Panc1 (cell line): Measurements from ENCODE around the gene TMEM95. TPM values are rescaled to one million over a fixed set of nuclear protein-coding genes. Genes with fewer than 3 reads are reported as not detected.

Experiments
- ATAC-seq: fragments of 200-7000 bp; cut with Tn5 transposase; 2 replicates; pipeline ENCODE4 v1.9.1; 2020; ENCODE audit warnings: mild to moderate bottlenecking, moderate library complexity
- BruUV-seq: library from RNA; stranded (reverse); fragments of 400-500 nt; replicated peaks from 2 replicates; lab custom pipeline; 2021; lab: Mats Ljungman, UMichigan
- CTCF ChIA-PET: fragments of 300-600 bp; sonication (Branson Sonifier 250); formaldehyde crosslinking; loops from one replicate; lab custom pipeline; 2022; ENCODE audit warnings: antibody characterized with exemption; lab: Charles Lee
- POLR2A ChIA-PET: fragments of 300-600 bp; sonication (Branson Sonifier 250); formaldehyde crosslinking; loops from one replicate; lab custom pipeline; 2022; ENCODE audit warnings: antibody characterized with exemption; lab: Charles Lee
- DNase-seq: peaks from one replicate; pipeline ENCODE4 v3.0.0-alpha.2; 2010; ENCODE audit warnings: low read depth, low spot score
- H3K27ac ChIP-seq: 2 replicates; pipeline ENCODE4 v1.5.1; 2011; ENCODE audit warnings: mild to moderate bottlenecking, low read length, inconsistent platforms
- H3K27me3 ChIP-seq: fragments of 200-500 bp; sonication (Bioruptor generic); 2 replicates; pipeline ENCODE4 v1.6.0; 2014; ENCODE audit warnings: low read length, inconsistent platforms; ENCODE audit not compliant: control insufficient read depth, insufficient read depth
- H3K36me3 ChIP-seq: fragments of 200-500 bp; sonication (Bioruptor generic); 2 replicates; pipeline ENCODE4 v1.5.1; 2014; ENCODE audit warnings: inconsistent platforms, mild to moderate bottlenecking, low read length, moderate library complexity; ENCODE audit not compliant: control insufficient read depth, insufficient read depth
- H3K4me1 ChIP-seq: 2 replicates; pipeline ENCODE4 v1.5.1; 2011; ENCODE audit warnings: inconsistent platforms, mild to moderate bottlenecking, low read length, moderate library complexity; ENCODE audit not compliant: control insufficient read depth, insufficient read depth
- H3K4me3 ChIP-seq, 2 experiments: 2 replicates each; pipeline ENCODE4 v1.5.1; 2011 to 2012; ENCODE audit warnings: low read depth in 2 of 2, low read length in 2 of 2, mild to moderate bottlenecking in 2 of 2, inconsistent platforms in 1 of 2, moderate library complexity in 1 of 2
- H3K9me3 ChIP-seq: fragments of 200-500 bp; sonication (Bioruptor generic); 2 replicates; pipeline ENCODE4 v1.5.1; 2014; ENCODE audit warnings: low read depth, mild to moderate bottlenecking, inconsistent platforms, low read length, moderate library complexity; ENCODE audit not compliant: control insufficient read depth, insufficient read depth
- CTCF ChIP-seq: fragments of 450-650 bp; IDR thresholded peaks from 2 replicates; pipeline ENCODE4 v1.5.1; 2017; ENCODE audit warnings: mild to moderate bottlenecking
- POLR2AphosphoS5 ChIP-seq: IDR thresholded peaks from 2 replicates; pipeline ENCODE4 v1.6.1; 2012; ENCODE audit warnings: mild to moderate bottlenecking, low read depth, low read length, moderate library complexity
- REST ChIP-seq, 2 experiments: IDR thresholded peaks; 2 replicates each; pipeline ENCODE4 v1.6.1; 2011 to 2012; ENCODE audit warnings: low read depth in 2 of 2, control low read depth in 1 of 2, low read length in 1 of 2, mild to moderate bottlenecking in 1 of 2, moderate library complexity in 1 of 2; ENCODE audit not compliant: insufficient read depth in 1 of 2
- SIN3A ChIP-seq: IDR thresholded peaks from 2 replicates; pipeline ENCODE4 v1.6.1; 2012; ENCODE audit warnings: low read depth, mild to moderate bottlenecking, low read length, moderate library complexity, borderline replicate concordance; ENCODE audit not compliant: insufficient read depth
- TCF7L2 ChIP-seq: IDR thresholded peaks from 2 replicates; pipeline ENCODE4 v1.6.1; 2011; ENCODE audit warnings: mild to moderate bottlenecking, low read depth, low read length, inconsistent platforms
- in situ Hi-C: cut with HindIII; loops from 2 replicates; pipeline ENCODE4 v1.10.0; 2016; ENCODE audit warnings: low sequenced_read_pairs, low pct_unique_long_range_greater_than_20kb
- intact Hi-C: fragments of 100-400 bp; cut with micrococcal nuclease; formaldehyde crosslinking; loops from one replicate; pipeline ENCODE4 v1.10.0; 2022; ENCODE audit not compliant: unreplicated experiment
- total RNA-seq: library from RNA; stranded (reverse); gene quantifications from one replicate; pipeline ENCODE4 v1.2.1, GENCODE V29; 2021; ENCODE audit not compliant: unreplicated experiment

Gene TMEM95
- total RNA-seq, 1 experiment from 2014 or later = not detected

- in situ Hi-C loops (no loop called here), intact Hi-C loops (no loop called here)
- peak within 1 kb of the TSS; percentile 77 for H3K27ac ChIP-seq
- no TSS peak for BruUV-seq
- H3K27me3 ChIP-seq = no peaks in the 10 kb centered on the region
- H3K4me3 ChIP-seq = peak within 1 kb of the TSS; percentile 71 to 82
- no peaks in the 10 kb centered on the region for H3K9me3 ChIP-seq
- no peaks in the 10 kb centered on the region for H3K36me3 ChIP-seq
- no peak; the same call in 1 of the 2 replicates for TF ChIP-seq CTCF
- peak; percentile 69 for TF ChIP-seq POLR2AphosphoS5
- 0 out of 2 replicates have a peak, but pooled peaks have one; percentile 42 for TF ChIP-seq SIN3A
- no peak for DNase-seq
- POLR2A ChIA-PET = interaction anchor here (0.6 kb wide), 1 partner anchor 12 kb away, joined by 3 read pairs; no protein-coding TSS in a partner anchor
- CTCF ChIA-PET = interaction anchor here (0.7 kb wide), 1 partner anchor 39 kb away, joined by 4 read pairs; no protein-coding TSS in a partner anchor
- no peaks in the 10 kb centered on the region for H3K4me1 ChIP-seq
- ATAC-seq = peak; percentile 92
These were observed 39.7 kb downstream of the TMEM95 start, which contains the start of gene PLSCR3 for GRCh38 chr17:7394452-7395191. Gene PLSCR3 (minus strand): TSS chr17:7394525. CDS start chr17:7394110, 415 bp downstream.

- H3K4me1 ChIP-seq = no peaks in the 10 kb centered on the region
- H3K4me3 ChIP-seq = no peak overlapping the region
- intact Hi-C loops = no loop called here
- DNase-seq = no peak
- no peaks in the 10 kb centered on the region for H3K36me3 ChIP-seq
- no TSS peak for BruUV-seq
- ATAC-seq = no peak
- TF ChIP-seq REST (IDR thresholded peaks at IDR 0.05; ENCODE audit: insufficient read depth in 1 of 2, low read depth in 2 of 2, low read length in 1 of 2) (no peak), POLR2AphosphoS5 (no peak), CTCF (no peak), SIN3A (no peak), TCF7L2 (no peak)
- ChIA-PET CTCF (no interaction called here), POLR2A (no interaction called here)
- H3K27me3 ChIP-seq = no peaks in the 10 kb centered on the region
- no peak overlapping the region for H3K27ac ChIP-seq
- in situ Hi-C loops = no loop called here
- H3K9me3 ChIP-seq = no peaks in the 10 kb centered on the region
These were observed 41.2 kb downstream of the TMEM95 start for GRCh38 chr17:7396147-7396546.
